T-cell (primary cell): ENCODE data around the gene WDFY1. TPM values are rescaled to one million over a fixed set of nuclear protein-coding genes. Genes with fewer than 3 reads are reported as not detected.

ENCODE experiments used
- ATAC-seq, 4 experiments: fragments of 200-7000 bp in 3 of 4; fragments of 150-1000 bp in 1 of 4; cut with Tn5 transposase; replicated peaks in 1 of 4; 1 replicate in 3 of 4; 2 replicates in 1 of 4; pipeline ENCODE4 v1.10.0; 2021; ENCODE audit warnings: moderate library complexity in 3 of 4, mild to moderate bottlenecking in 2 of 4, moderate number of reproducible peaks in 1 of 4
- CTCF ChIA-PET, 2 donors: fragments of 300-600 bp; sonication (Branson Sonifier 250); formaldehyde crosslinking; loops; one replicate each; lab custom pipeline; 2022; ENCODE audit warnings: antibody characterized with exemption in 2 of 2; lab: Charles Lee
- POLR2A ChIA-PET, 2 donors: fragments of 300-600 bp; sonication (Branson Sonifier 250); formaldehyde crosslinking; loops; one replicate each; lab custom pipeline; 2022; ENCODE audit warnings: antibody characterized with exemption in 2 of 2; lab: Charles Lee
- DNase-seq, 35 experiments: peaks; one replicate each; pipeline versions ENCODE4 v3.0.0 to v3.0.0-alpha.2; 2013 to 2023
- H3K27ac ChIP-seq: one replicate; pipeline ENCODE4 v1.5.1; 2013; ENCODE audit warnings: low read length
- H3K27me3 ChIP-seq, 2 experiments: replicated peaks in 1 of 2; 1 replicate in 1 of 2; 2 replicates in 1 of 2; pipeline versions ENCODE4 v1.6.1 to v1.7.0; 2013; ENCODE audit warnings: low read length in 1 of 2, mixed read lengths in 1 of 2; ENCODE audit not compliant: control insufficient read depth in 2 of 2, insufficient read depth in 2 of 2; ENCODE audit errors: extremely low read depth in 1 of 2
- H3K36me3 ChIP-seq, 2 donors: 1 replicate in 1 of 2; 2 replicates in 1 of 2; pipeline versions ENCODE4 v1.6.1 to v1.7.0; 2013; ENCODE audit warnings: low read length in 1 of 2; ENCODE audit not compliant: control insufficient read depth in 2 of 2, insufficient read depth in 1 of 2; ENCODE audit errors: extremely low read depth in 1 of 2
- H3K4me1 ChIP-seq, 2 experiments: 1 replicate in 1 of 2; 2 replicates in 1 of 2; pipeline versions ENCODE4 v1.6.1 to v1.7.0; 2013; ENCODE audit warnings: low read length in 2 of 2, mixed read lengths in 1 of 2; ENCODE audit not compliant: insufficient read depth in 2 of 2, control insufficient read depth in 1 of 2; ENCODE audit errors: extremely low read depth in 1 of 2
- H3K4me3 ChIP-seq, 2 donors: 1 replicate in 1 of 2; 2 replicates in 1 of 2; pipeline versions ENCODE4 v1.5.1 to v1.7.0; 2013; ENCODE audit warnings: mild to moderate bottlenecking in 2 of 2, low read length in 1 of 2, moderate library complexity in 1 of 2; ENCODE audit not compliant: control insufficient read depth in 1 of 2; ENCODE audit errors: extremely low read depth in 1 of 2
- H3K9me3 ChIP-seq: 2 replicates; pipeline ENCODE4 v1.7.0; 2013
- H3K27ac Mint-ChIP-seq, 2 donors: one replicate each; pipeline ENCODE4 v1.8.0; 2020 to 2021; ENCODE audit warnings: mild to moderate bottlenecking in 2 of 2, mixed read lengths in 2 of 2
- H3K27me3 Mint-ChIP-seq, 2 donors: one replicate each; pipeline ENCODE4 v1.8.0; 2021 to 2022; ENCODE audit warnings: mixed read lengths in 2 of 2
- H3K36me3 Mint-ChIP-seq: one replicate; pipeline ENCODE4 v1.8.0; 2021; ENCODE audit warnings: mixed read lengths
- H3K4me1 Mint-ChIP-seq, 3 donors: one replicate each; pipeline ENCODE4 v1.8.0; 2020 to 2022; ENCODE audit warnings: mixed read lengths in 3 of 3, mild to moderate bottlenecking in 1 of 3
- H3K4me3 Mint-ChIP-seq, 3 donors: one replicate each; pipeline ENCODE4 v1.8.0; 2020 to 2022; ENCODE audit warnings: mild to moderate bottlenecking in 3 of 3, mixed read lengths in 3 of 3, moderate library complexity in 3 of 3
- H3K9me3 Mint-ChIP-seq, 3 donors: one replicate each; pipeline ENCODE4 v1.8.0; 2020 to 2022; ENCODE audit warnings: mixed read lengths in 3 of 3
- WGBS: methylation state at CpG from one replicate; pipeline ENCODE4 v1.1.5; 2013; ENCODE audit warnings: missing lambda C conversion rate; ENCODE audit not compliant: insufficient coverage; 5-methylcytosine and 5-hydroxymethylcytosine counted together
- total RNA-seq, 35 experiments: library from RNA in 6 of 35; stranded (reverse) in 6 of 35; fragments of 120-200 nt in 1 of 35; gene quantifications; one replicate each; pipeline versions ENCODE4 v1.2.1 to v1.2.4 and lab custom pipeline; 2013 to 2026

Gene WDFY1
- total RNA-seq, 5 donors from 2014 or later (not counting 1 experiment from before 2014, with no cell fraction given), result 27.5 to 45.2 (median 36.6) TPM

DNA sequence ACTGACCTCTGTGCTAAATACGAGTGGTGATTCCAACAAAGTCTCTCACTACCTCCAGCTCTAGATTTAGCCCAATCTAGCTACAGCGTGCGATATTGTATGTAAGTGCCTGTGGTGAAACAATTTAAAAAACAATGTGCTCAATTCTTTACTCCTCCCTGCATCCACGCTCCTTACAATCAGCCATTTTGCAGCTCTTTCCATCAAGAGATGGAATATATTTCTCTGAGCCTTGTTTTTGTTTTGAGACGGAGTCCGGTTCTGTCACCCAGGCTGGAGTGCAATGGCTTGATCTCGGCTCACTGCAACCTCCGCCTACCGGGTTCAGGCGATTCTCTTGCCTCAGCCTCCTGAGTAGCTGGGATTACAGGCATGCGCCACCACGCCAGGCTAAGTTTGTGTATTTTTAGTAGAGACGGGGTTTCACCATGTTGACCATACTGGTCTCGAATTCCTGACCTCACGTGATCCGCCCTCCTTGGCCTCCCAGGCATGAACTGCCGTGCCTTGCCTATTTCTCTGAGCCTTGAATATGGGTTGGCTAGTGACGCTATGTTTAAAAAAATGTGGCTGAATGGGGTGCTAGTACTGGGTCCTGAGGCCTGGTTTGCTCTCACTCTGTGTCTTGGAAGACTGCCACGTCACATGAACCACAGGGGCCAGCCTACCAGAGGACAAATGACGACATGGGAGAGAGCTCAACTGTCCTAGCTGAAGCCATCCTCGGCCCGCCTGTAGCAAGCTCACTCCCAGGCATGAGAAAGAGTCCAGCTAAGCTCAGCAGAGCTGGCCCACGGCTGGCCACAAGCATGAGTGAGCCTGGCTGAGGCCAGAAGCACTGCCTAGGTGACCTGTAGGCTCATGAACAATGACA, 14.8 kb downstream of the WDFY1 start:
- Mint-ChIP-seq H3K4me1 (peaks cover 54 to 64% (median 59%) of the 10 kb centered on the region in 3 donors), H3K4me3 (peak overlapping the region in 2 of 3 donors; percentile 17 to 57), H3K9me3 (peaks cover 0 to 7% (median 0%) of the 10 kb centered on the region in 3 donors), H3K27ac (peak overlapping the region; percentile 71 to 72), H3K36me3 (peaks cover 12% of the 10 kb centered on the region), H3K27me3 (no peaks in the 10 kb centered on the region)
- CTCF ChIA-PET, result interaction anchor here (0.5 to 1.2 kb wide), 7 partner anchors 8 to 106 kb away, joined by 3 to 9 read pairs (median 4); no protein-coding TSS in a partner anchor
- 88% methylated on average over 16 of the region's 23 CpGs for WGBS
- DNase-seq (no peak), ATAC-seq (no peak)
- no peaks in the 10 kb centered on the region for H3K27me3 ChIP-seq
- peaks cover 10 to 28% of the 10 kb centered on the region in 2 experiments for H3K4me1 ChIP-seq
- H3K27ac ChIP-seq, result peak overlapping the region; percentile 43
- no peaks in the 10 kb centered on the region for H3K36me3 ChIP-seq
- no peak overlapping the region for H3K4me3 ChIP-seq
- H3K9me3 ChIP-seq, result no peaks in the 10 kb centered on the region
- POLR2A ChIA-PET, result no interaction called here

DNA sequence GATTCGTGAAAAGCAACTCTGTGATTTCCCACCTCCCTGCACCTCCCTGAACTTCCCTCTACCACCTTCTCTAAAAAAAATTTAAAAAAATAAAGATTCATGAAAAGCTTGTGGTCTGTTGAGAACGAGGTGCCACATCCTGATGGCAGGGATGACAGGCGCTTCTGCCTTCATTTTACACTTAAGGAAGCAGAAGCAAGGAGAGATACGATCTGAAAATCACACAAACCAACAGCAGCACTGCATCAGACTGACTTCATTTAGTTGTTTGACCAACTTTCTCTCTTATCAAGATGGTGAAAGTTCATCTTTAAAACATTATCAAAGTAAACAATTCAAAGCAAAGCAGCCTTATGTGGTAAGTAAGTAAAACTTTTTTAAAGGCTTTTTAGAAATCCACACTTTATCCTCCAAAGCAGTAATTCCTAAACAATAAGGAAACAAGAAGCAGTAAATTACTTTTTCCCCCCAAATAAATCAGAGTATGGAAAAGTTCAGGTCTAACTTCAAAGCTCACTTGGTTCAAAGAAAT, 15.5 kb downstream of the WDFY1 start:
- peak overlapping the region; percentile 71 to 72 for H3K27ac Mint-ChIP-seq
- POLR2A ChIA-PET, result no interaction called here
- ATAC-seq (peak; percentile 82 to 98 (median 82)), DNase-seq (peak in 27 of 35 experiments; percentile 10 to 67 (median 31))
- no peaks in the 10 kb centered on the region for H3K9me3 ChIP-seq
- H3K36me3 ChIP-seq, result no peaks in the 10 kb centered on the region
- CTCF ChIA-PET, result interaction anchor here (0.5 to 1.2 kb wide), 6 partner anchors 9 to 291 kb away, joined by 3 to 6 read pairs (median 4); no protein-coding TSS in a partner anchor
- H3K4me1 Mint-ChIP-seq, result peaks cover 49 to 57% (median 53%) of the 10 kb centered on the region in 3 donors
- H3K4me3 Mint-ChIP-seq, result peak overlapping the region; percentile 17 to 57 (median 21)
- no peaks in the 10 kb centered on the region for H3K27me3 ChIP-seq
- peaks cover 12% of the 10 kb centered on the region for H3K36me3 Mint-ChIP-seq
- WGBS, result no CpG with 5 or more reads among the region's 4 CpGs
- no peaks in the 10 kb centered on the region for H3K27me3 Mint-ChIP-seq
- H3K27ac ChIP-seq, result peak overlapping the region; percentile 43
- peaks cover 10 to 28% of the 10 kb centered on the region in 2 experiments for H3K4me1 ChIP-seq
- H3K4me3 ChIP-seq, result peak overlapping the region in 1 of 2 donors; percentile 4
- H3K9me3 Mint-ChIP-seq, result peaks cover 0 to 7% (median 0%) of the 10 kb centered on the region in 3 donors

DNA sequence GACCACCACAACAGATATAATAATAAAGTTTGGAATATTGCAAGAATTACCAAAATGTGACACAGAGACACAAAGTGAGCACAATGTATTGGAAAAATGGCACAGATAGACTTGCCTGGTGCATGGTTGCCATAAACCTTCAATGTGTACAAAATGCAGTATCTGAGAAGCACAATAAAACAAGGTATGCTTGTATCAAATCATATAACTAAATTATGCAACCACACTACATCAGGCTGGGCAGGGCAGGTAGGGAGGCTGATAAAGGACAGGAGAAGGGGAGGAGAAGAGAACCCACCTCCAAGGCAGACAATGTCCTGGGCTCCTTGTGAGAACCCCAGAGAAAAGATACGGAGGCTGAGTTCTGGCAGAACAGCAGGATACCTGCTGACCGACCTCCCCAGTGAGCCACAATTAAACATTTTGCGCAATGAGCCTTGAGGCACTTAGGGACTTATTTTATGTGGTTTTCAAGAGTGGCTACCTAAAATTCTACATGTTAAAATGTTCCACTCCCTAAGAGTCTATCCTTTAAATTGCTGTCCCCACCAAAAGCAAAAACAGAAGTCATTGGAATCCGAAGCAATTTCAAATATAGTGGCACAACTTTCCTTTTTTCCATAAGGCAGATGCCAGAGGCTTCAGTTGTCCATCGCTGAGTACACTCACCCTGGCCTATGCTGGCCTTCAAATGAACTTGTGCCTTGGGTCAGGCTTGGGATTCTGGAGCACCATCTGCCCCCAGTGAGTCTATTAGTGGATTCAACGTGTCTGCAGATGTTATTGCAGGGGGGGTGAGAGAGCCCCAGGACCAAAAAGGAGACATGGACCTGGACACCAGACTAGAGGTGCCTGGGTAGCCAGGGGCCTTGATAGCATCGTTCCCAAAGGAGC, 16.8 kb downstream of the WDFY1 start:
- H3K4me1 Mint-ChIP-seq, result peaks cover 46 to 53% (median 47%) of the 10 kb centered on the region in 3 donors
- ChIA-PET CTCF (interaction anchor here in 1 of 2 donors (0.7 kb wide), 1 partner anchor 9 kb away, joined by 5 read pairs; no protein-coding TSS in a partner anchor), POLR2A (interaction anchor here in 1 of 2 donors (0.6 kb wide), 1 partner anchor 21 kb away, joined by 5 read pairs; no protein-coding TSS in a partner anchor)

DNA sequence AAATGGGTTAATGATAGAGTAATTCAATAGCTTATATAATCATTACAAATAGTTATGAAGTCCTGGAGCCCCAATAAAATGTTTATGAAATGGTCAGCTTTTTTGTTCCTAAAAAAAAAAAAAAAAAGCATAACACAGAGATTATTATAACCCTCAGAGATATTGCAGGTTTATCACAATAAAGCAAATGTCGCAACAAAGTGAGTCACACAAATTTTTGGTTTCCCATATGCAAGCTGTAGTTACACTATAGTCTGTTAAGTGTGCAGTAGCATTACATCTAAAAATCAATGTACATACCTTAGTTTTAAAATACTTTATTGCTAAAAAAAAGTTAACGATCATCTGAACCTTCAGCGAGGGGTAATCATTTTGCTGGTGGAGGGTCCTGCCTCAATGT, 20.0 kb downstream of the WDFY1 start:
- Histone ChIP-seq H3K4me3 (no peak overlapping the region), H3K4me1 (peaks cover 6 to 17% of the 10 kb centered on the region in 2 experiments), H3K36me3 (peaks cover 0 to 4% of the 10 kb centered on the region in 2 donors), H3K9me3 (no peaks in the 10 kb centered on the region), H3K27me3 (no peaks in the 10 kb centered on the region), H3K27ac (no peak overlapping the region)
- ATAC-seq (no peak), DNase-seq (no peak)
- no peak overlapping the region for H3K4me3 Mint-ChIP-seq
- peaks cover 35 to 42% (median 38%) of the 10 kb centered on the region in 3 donors for H3K4me1 Mint-ChIP-seq
- peaks cover 27% of the 10 kb centered on the region for H3K36me3 Mint-ChIP-seq
- no peak overlapping the region for H3K27ac Mint-ChIP-seq
- no CpG with 5 or more reads among the region's 3 CpGs for WGBS
- POLR2A ChIA-PET, result interaction anchor here in 1 of 2 donors (0.6 to 0.7 kb wide), 2 partner anchors 55 to 1162 kb away, joined by 4 to 6 read pairs; no protein-coding TSS in a partner anchor
- CTCF ChIA-PET, result interaction anchor here in 1 of 2 donors (0.6 kb wide), 1 partner anchor 17 kb away, joined by 5 read pairs; no protein-coding TSS in a partner anchor
- H3K9me3 Mint-ChIP-seq, result peaks cover 0 to 7% (median 0%) of the 10 kb centered on the region in 3 donors
- H3K27me3 Mint-ChIP-seq, result no peaks in the 10 kb centered on the region

More for the DNA sequence above, 16.8 kb downstream of the WDFY1 start:
- peaks cover 12% of the 10 kb centered on the region for H3K36me3 Mint-ChIP-seq
- Histone ChIP-seq H3K4me3 (no peak overlapping the region), H3K27ac (no peak overlapping the region), H3K36me3 (peaks cover 0 to 2% of the 10 kb centered on the region in 2 donors), H3K9me3 (no peaks in the 10 kb centered on the region), H3K27me3 (no peaks in the 10 kb centered on the region), H3K4me1 (peaks cover 10 to 25% of the 10 kb centered on the region in 2 experiments)
- no peak overlapping the region for H3K4me3 Mint-ChIP-seq
- ATAC-seq (no peak), DNase-seq (no peak)
- 95% methylated on average over 4 of the region's 7 CpGs for WGBS
- H3K9me3 Mint-ChIP-seq, result peaks cover 0 to 7% (median 0%) of the 10 kb centered on the region in 3 donors
- peak overlapping the region; percentile 70 to 72 for H3K27ac Mint-ChIP-seq
- no peaks in the 10 kb centered on the region for H3K27me3 Mint-ChIP-seq

DNA sequence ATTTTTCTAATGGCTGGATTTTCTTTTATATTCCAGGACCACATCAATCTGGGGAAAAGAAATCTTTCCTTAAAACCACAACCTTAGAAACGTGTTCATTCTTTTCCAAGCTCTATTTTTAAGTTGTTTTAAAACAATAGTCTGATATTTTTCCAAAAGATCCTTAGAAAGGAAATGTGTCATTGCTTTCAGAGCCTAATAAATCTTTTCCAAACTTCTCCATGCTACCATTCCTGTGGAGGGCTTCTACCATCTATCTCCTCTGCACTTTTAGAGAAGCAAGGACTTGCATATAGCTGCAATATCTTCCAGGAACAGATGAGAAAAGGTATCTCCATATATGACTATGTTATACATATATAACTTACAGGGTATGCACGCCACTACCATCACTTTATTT, 21.2 kb downstream of the WDFY1 start:
- Mint-ChIP-seq H3K4me1 (peaks cover 25 to 34% (median 26%) of the 10 kb centered on the region in 3 donors), H3K27ac (no peak overlapping the region), H3K4me3 (no peak overlapping the region), H3K9me3 (peaks cover 0 to 7% (median 0%) of the 10 kb centered on the region in 3 donors), H3K27me3 (no peaks in the 10 kb centered on the region), H3K36me3 (peaks cover 27% of the 10 kb centered on the region)
- no peak for DNase-seq
- WGBS, result no CpG with 5 or more reads among the region's 2 CpGs
- Histone ChIP-seq H3K36me3 (peaks cover 0 to 4% of the 10 kb centered on the region in 2 donors), H3K27ac (no peak overlapping the region), H3K4me1 (peaks cover 3 to 8% of the 10 kb centered on the region in 2 experiments), H3K9me3 (no peaks in the 10 kb centered on the region), H3K4me3 (no peak overlapping the region), H3K27me3 (no peaks in the 10 kb centered on the region)
- ChIA-PET POLR2A (interaction anchor here in 1 of 2 donors (0.7 kb wide), 1 partner anchor 210 kb away, joined by 3 read pairs; no protein-coding TSS in a partner anchor), CTCF (interaction anchor here (0.6 to 1.7 kb wide), 2 partner anchors 46 to 143 kb away, joined by 3 read pairs; no protein-coding TSS in a partner anchor)
- ATAC-seq, result no peak
